Sigmoid colon (tissue), 4 donors: ENCODE data around the gene AMBN.

Experiments used
- CTCF ChIP-seq, 4 experiments: fragments of 450-650 bp in 3 of 4; fragments of 200-600 bp in 1 of 4; IDR thresholded peaks; one replicate each; pipeline ENCODE4 v1.5.1; 2016 to 2019; ENCODE audit warnings: antibody characterized with exemption in 4 of 4, mild to moderate bottlenecking in 3 of 4, moderate library complexity in 2 of 4
- EP300 ChIP-seq, 4 donors: sonication (generic); formaldehyde crosslinking; IDR thresholded peaks; one replicate each; pipeline ENCODE4 v1.6.1; 2017; ENCODE audit warnings: antibody characterized with exemption in 4 of 4
- POLR2A ChIP-seq, 2 donors: fragments of 450-650 bp; IDR thresholded peaks; one replicate each; pipeline ENCODE4 v1.6.1; 2016; ENCODE audit warnings: antibody characterized with exemption in 2 of 2, mild to moderate bottlenecking in 2 of 2, moderate library complexity in 2 of 2

GRCh38 chr4:70544279-70544868 lies 47.7 kb upstream of the AMBN start:
- no peak for TF ChIP-seq CTCF (IDR thresholded peaks at IDR 0.05)
- no peak for TF ChIP-seq POLR2A (IDR thresholded peaks at IDR 0.05)
- TF ChIP-seq EP300 (IDR thresholded peaks at IDR 0.05), result no peak
